ENCODE data around the gene CCDC181.
"Not testable (repeated sequence)": the region's sequence is repeated elsewhere in the genome, so short reads cannot be mapped to it uniquely, and the experiment has no call there.

Gene CCDC181

DNA sequence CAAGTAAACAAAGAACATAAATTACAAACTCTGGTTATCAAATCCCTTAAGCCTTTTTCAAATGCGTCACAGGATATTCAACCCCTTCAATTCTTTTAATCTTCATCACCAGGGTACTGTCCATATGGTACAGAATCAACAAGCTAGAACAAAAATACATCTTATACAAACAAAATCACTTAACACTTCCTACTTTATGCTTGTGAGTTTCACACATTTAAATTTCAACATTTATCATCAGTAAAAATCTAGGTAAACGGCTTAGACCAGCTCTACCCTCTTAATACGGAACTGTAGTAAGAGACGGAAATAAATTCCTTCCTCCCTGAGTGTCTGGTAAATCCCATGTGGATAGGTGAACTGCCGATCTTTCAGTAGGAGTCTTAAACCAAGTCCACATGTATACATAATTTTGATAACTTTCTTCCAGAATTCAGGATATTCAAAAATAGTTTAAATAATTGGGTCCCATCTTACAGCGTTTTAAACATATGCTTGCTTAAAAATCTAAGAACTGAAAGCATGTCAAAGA is 1.0 kb downstream of the CCDC181 start:
- H3K4me3 ChIP-seq (ENCODE audit: low read length) = no peak overlapping the region
- H2AFZ ChIP-seq (ENCODE audit: low read depth, low read length) = 0 out of 2 replicates have a peak overlapping the region, but pooled peaks have one; percentile 12
- no peak overlapping the region for H3K4me2 ChIP-seq (ENCODE audit: low read length)

DNA sequence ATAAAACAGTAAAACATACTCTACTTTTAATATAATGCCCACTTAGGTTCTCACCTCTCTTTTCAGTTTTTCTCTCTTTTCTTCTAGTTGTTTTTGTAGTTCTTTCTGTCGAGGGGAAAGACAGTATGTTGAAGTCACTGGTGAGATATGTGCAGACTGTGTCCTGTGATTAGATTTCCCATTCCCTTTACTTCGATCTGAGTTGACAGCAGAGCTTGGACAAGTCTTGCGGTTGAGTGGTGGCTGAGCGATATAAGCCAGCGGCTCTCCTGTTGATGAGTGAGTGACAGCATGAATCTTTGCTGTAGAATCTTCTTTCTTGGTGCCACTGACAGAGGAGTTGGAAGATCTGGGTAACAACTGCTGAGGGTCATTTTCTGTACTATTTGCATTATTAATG is 6.0 kb downstream of the CCDC181 start:
- H3K36me3 ChIP-seq (replicated peaks; ENCODE audit: low read depth, low read length) = no peaks in the 10 kb centered on the region
- H3K4me2 ChIP-seq (ENCODE audit: low read length) = no peak overlapping the region
- H4K20me1 ChIP-seq (ENCODE audit: insufficient read depth, low read length) = no peaks in the 10 kb centered on the region
- H3K9me3 ChIP-seq (ENCODE audit: insufficient read depth, low read length) = no peaks in the 10 kb centered on the region
- no peak overlapping the region for H2AFZ ChIP-seq (ENCODE audit: low read depth, low read length)
- H3K9ac ChIP-seq (ENCODE audit: low read length) = no peak overlapping the region
- H3K27me3 ChIP-seq (ENCODE audit: low read depth, low read length) = peaks cover 12% of the 10 kb centered on the region; the same call in 1 of the 2 replicates
- no peaks in the 10 kb centered on the region for H3K4me1 ChIP-seq (ENCODE audit: low read length)
- no peak for TF ChIP-seq EZH2phosphoT487 (IDR thresholded peaks at IDR 0.05; ENCODE audit: low read depth)
- TF ChIP-seq, protein P1, sequence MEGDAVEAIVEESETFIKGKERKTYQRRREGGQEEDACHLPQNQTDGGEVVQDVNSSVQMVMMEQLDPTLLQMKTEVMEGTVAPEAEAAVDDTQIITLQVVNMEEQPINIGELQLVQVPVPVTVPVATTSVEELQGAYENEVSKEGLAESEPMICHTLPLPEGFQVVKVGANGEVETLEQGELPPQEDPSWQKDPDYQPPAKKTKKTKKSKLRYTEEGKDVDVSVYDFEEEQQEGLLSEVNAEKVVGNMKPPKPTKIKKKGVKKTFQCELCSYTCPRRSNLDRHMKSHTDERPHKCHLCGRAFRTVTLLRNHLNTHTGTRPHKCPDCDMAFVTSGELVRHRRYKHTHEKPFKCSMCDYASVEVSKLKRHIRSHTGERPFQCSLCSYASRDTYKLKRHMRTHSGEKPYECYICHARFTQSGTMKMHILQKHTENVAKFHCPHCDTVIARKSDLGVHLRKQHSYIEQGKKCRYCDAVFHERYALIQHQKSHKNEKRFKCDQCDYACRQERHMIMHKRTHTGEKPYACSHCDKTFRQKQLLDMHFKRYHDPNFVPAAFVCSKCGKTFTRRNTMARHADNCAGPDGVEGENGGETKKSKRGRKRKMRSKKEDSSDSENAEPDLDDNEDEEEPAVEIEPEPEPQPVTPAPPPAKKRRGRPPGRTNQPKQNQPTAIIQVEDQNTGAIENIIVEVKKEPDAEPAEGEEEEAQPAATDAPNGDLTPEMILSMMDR (IDR thresholded peaks at IDR 0.05; ENCODE audit: low read depth, low read length) = no peak
- H3K79me2 ChIP-seq (ENCODE audit: low read length) = no peaks in the 10 kb centered on the region
- no peak overlapping the region for H3K4me3 ChIP-seq (ENCODE audit: low read length)
- no peak overlapping the region for H3K27ac ChIP-seq (ENCODE audit: low read length)

More for the DNA sequence above, 1.0 kb downstream of the CCDC181 start:
- no peak overlapping the region for H3K27ac ChIP-seq (ENCODE audit: low read length)
- no peaks in the 10 kb centered on the region for H3K4me1 ChIP-seq (ENCODE audit: low read length)
- TF ChIP-seq, protein P1 (IDR thresholded peaks at IDR 0.05; ENCODE audit: low read depth, low read length) = no peak
- no peak for TF ChIP-seq EZH2phosphoT487 (IDR thresholded peaks at IDR 0.05; ENCODE audit: low read depth)
- no peaks in the 10 kb centered on the region for H4K20me1 ChIP-seq (ENCODE audit: insufficient read depth, low read length)
- H3K79me2 ChIP-seq (ENCODE audit: low read length) = no peaks in the 10 kb centered on the region
- no peak overlapping the region for H3K9ac ChIP-seq (ENCODE audit: low read length)
- peaks cover 18% of the 10 kb centered on the region for H3K27me3 ChIP-seq (ENCODE audit: low read depth, low read length)
- H3K36me3 ChIP-seq (replicated peaks; ENCODE audit: low read depth, low read length) = no peaks in the 10 kb centered on the region
- no peaks in the 10 kb centered on the region for H3K9me3 ChIP-seq (ENCODE audit: insufficient read depth, low read length)

DNA sequence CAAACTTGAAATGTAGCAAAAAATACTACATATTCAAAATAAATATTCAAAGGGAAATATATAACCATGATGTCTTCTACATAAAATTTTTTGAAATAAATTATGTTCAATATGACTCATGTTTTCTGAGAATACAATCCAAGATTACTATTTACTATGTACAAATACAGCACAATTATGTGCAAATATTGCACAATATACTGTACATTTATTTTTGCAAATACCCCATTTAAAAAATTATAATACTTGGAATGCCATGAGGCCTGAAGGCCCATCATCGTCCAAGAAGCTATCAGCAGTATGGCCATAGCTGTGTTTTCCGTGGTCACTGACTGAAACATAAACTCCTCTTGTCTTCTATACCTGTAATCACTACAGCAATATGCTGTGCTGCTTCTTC is 12.3 kb downstream of the CCDC181 start:
- no peak overlapping the region for H3K4me3 ChIP-seq (ENCODE audit: low read length)
- no peaks in the 10 kb centered on the region for H3K36me3 ChIP-seq (replicated peaks; ENCODE audit: low read depth, low read length)
- no peaks in the 10 kb centered on the region for H3K4me1 ChIP-seq (ENCODE audit: low read length)
- H2AFZ ChIP-seq (ENCODE audit: low read depth, low read length) = no peak overlapping the region
- no peaks in the 10 kb centered on the region for H3K9me3 ChIP-seq (ENCODE audit: insufficient read depth, low read length)
- H3K79me2 ChIP-seq (ENCODE audit: low read length) = no peaks in the 10 kb centered on the region
- H3K27ac ChIP-seq (ENCODE audit: low read length) = no peak overlapping the region
- no peaks in the 10 kb centered on the region for H3K27me3 ChIP-seq (ENCODE audit: low read depth, low read length)
- no peak overlapping the region for H3K9ac ChIP-seq (ENCODE audit: low read length)
- no peaks in the 10 kb centered on the region for H4K20me1 ChIP-seq (ENCODE audit: insufficient read depth, low read length)
- TF ChIP-seq, protein P1 (IDR thresholded peaks at IDR 0.05; ENCODE audit: low read depth, low read length) = no peak
- TF ChIP-seq EZH2phosphoT487 (IDR thresholded peaks at IDR 0.05; ENCODE audit: low read depth) = no peak
- H3K4me2 ChIP-seq (ENCODE audit: low read length) = no peak overlapping the region

DNA sequence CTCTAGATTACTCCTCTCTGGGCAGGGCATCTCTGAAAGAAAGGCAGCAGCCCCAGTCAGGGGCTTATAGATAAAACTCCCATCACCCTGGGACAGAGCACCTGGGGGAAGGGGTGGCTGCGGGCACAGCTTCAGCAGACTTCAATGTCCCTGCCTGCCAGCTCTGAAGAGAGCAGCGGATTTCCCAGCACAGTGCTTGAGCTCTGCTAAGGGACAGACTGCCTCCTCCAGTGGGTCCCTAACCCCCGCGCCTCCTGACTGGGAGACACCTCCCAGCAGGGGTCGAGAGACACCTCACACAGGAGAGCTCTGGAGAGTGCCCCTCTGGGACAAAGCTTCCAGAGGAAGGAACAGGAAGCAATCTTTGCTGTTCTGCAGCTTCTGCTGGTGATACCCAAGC is 18.9 kb downstream of the CCDC181 start:
- not testable (repeated sequence) for H3K9me3 ChIP-seq (ENCODE audit: insufficient read depth, low read length); H3K36me3 ChIP-seq (replicated peaks; ENCODE audit: low read depth, low read length); H3K27me3 ChIP-seq (ENCODE audit: low read depth, low read length); H3K9ac ChIP-seq (ENCODE audit: low read length); H3K4me1 ChIP-seq (ENCODE audit: low read length); H3K4me3 ChIP-seq (ENCODE audit: low read length); H2AFZ ChIP-seq (ENCODE audit: low read depth, low read length); H3K27ac ChIP-seq (ENCODE audit: low read length); H3K79me2 ChIP-seq (ENCODE audit: low read length); H4K20me1 ChIP-seq (ENCODE audit: insufficient read depth, low read length); H3K4me2 ChIP-seq (ENCODE audit: low read length)

DNA sequence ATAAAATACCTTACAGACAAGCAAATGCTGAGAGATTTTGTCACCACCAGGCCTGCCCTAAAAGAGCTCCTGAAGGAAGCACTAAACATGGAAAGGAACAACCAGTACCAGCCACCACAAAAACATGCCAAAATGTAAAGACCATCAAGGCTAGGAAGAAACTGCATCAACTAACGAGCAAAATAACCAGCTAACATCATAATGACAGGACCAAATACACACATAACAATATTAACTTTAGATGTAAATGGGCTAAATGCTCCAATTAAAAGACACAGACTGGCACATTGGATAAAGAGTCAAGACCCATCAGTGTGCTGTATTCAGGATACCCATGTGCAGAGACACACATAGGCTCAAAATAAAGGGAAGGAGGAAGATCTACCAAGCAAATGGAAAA is 24.7 kb downstream of the CCDC181 start:
- not testable (repeated sequence) for H2AFZ ChIP-seq (ENCODE audit: low read depth, low read length); H4K20me1 ChIP-seq (ENCODE audit: insufficient read depth, low read length); H3K27ac ChIP-seq (ENCODE audit: low read length); H3K9me3 ChIP-seq (ENCODE audit: insufficient read depth, low read length); H3K36me3 ChIP-seq (replicated peaks; ENCODE audit: low read depth, low read length); H3K79me2 ChIP-seq (ENCODE audit: low read length); H3K4me1 ChIP-seq (ENCODE audit: low read length); H3K4me2 ChIP-seq (ENCODE audit: low read length); H3K4me3 ChIP-seq (ENCODE audit: low read length); H3K9ac ChIP-seq (ENCODE audit: low read length); H3K27me3 ChIP-seq (ENCODE audit: low read depth, low read length)

All from OCI-LY3 (cell line).